Psoas muscle (tissue), 8 donors: ENCODE measurements around the gene KRAS. TPM values are rescaled to one million over a fixed set of nuclear protein-coding genes. Genes with fewer than 3 reads are reported as not detected.
"Not testable (repeated sequence)": the region's sequence is repeated elsewhere in the genome, so short reads cannot be mapped to it uniquely, and the experiment has no call there.

Experiments used
- ATAC-seq, 4 donors: fragments of 200-7000 bp; cut with Tn5 transposase; one replicate each; pipeline ENCODE4 v1.9.1; 2020; ENCODE audit warnings: moderate library complexity in 3 of 4, mild to moderate bottlenecking in 2 of 4
- DNase-seq, 2 donors: peaks; one replicate each; pipeline ENCODE4 v3.0.0-alpha.2; 2020
- H3K27ac ChIP-seq: fragments of 200-600 bp; one replicate; pipeline ENCODE4 v1.8.0; 2022
- H3K27me3 ChIP-seq, 3 donors: fragments of 200-600 bp in 1 of 3; one replicate each; pipeline versions ENCODE4 v1.6.1 to v1.8.0; 2013 to 2022; ENCODE audit warnings: low read length in 2 of 3, mild to moderate bottlenecking in 2 of 3, moderate library complexity in 1 of 3; ENCODE audit not compliant: insufficient read depth in 3 of 3
- H3K36me3 ChIP-seq, 2 donors: fragments of 200-600 bp in 1 of 2; one replicate each; pipeline versions ENCODE4 v1.6.1 to v1.8.0; 2013 to 2022; ENCODE audit warnings: low read depth in 1 of 2, mild to moderate bottlenecking in 1 of 2, moderate library complexity in 1 of 2; ENCODE audit not compliant: insufficient read depth in 1 of 2
- H3K4me1 ChIP-seq: fragments of 200-600 bp; one replicate; pipeline ENCODE4 v1.8.0; 2022
- H3K4me3 ChIP-seq: fragments of 200-600 bp; one replicate; pipeline ENCODE4 v1.8.0; 2022; ENCODE audit warnings: mild to moderate bottlenecking
- H3K9me3 ChIP-seq: fragments of 200-600 bp; one replicate; pipeline ENCODE4 v1.8.0; 2022
- WGBS, 3 donors: extraction: QIAGEN DNeasy Blood & Tissue Kit; methylation state at CpG; one replicate each; pipeline versions ENCODE4 v1.1.6 to v1.1.7; 2013; 5-methylcytosine and 5-hydroxymethylcytosine counted together
- intact Hi-C, 2 donors: fragments of 100-400 bp; cut with DNase I; formaldehyde crosslinking; loops; one replicate each; pipeline versions ENCODE4 v1.11.0 to v1.14.2; 2022
- long read RNA-seq, 2 donors: library from polyadenylated mRNA; unstranded; transcript quantifications; one replicate each; pipeline ENCODE4 v2.0.0, GENCODE V29; 2021
- polyA plus RNA-seq, 3 donors: library from polyadenylated mRNA; stranded (reverse); fragments of 200-250 nt; gene quantifications; one replicate each; pipeline ENCODE4 v1.2.3, GENCODE V29; 2013
- total RNA-seq, 4 donors: library from RNA; stranded (reverse); fragmentation: NEBNext Ultra II Directional in 2 of 4; extraction: Animal tissue kit (Norgen Biotek cat#: 25700) in 2 of 4; gene quantifications; one replicate each; pipeline versions ENCODE4 v1.2.1 to v1.2.4, GENCODE V29; 2021 to 2023
- TF ChIP-seq, protein P1 (sequence below): fragments of 200-600 bp; IDR thresholded peaks from one replicate; pipeline ENCODE4 v1.8.0; 2022; ENCODE audit warnings: antibody characterized with exemption
- donor health status: healthy with polysubstance abuse.
- donor health status: DM: no; HTN: no; CAD: no; lungs with moderate emphysema.
- donor health status: Bipolar disorder and iron deficiency.
- donor health status: healthy.
- donor health status: DM: yes; HTN: yes; CAD: no.
- donor health status: DM: no; HTN: no; CAD: no.
- donor health status: DM: no; HTN: no; CAD: no.
- donor health status: DM: yes; HTN: yes; CAD: no.

Gene KRAS
- total RNA-seq: 10 to 100 TPM; 12.3 to 18.0 (median 15.1) TPM
- 10 to 100 TPM in 2 of 3 donors, 1 to 10 TPM in 1; 5.2 to 11.3 (median 10.8) TPM for polyA plus RNA-seq
- long read RNA-seq, donor 1, full-length matches to known transcripts: 4 of 7 reads
- long read RNA-seq, donor 1, partial matches to known transcripts: 0 of 7 reads
- long read RNA-seq, donor 1, other reads (novel, unspliced or antisense): 3 of 7 reads
- long read RNA-seq, donor 2, full-length matches to known transcripts: 12 of 18 reads
- long read RNA-seq, donor 2, partial matches to known transcripts: 0 of 18 reads
- long read RNA-seq, donor 2, other reads (novel, unspliced or antisense): 6 of 18 reads

DNA sequence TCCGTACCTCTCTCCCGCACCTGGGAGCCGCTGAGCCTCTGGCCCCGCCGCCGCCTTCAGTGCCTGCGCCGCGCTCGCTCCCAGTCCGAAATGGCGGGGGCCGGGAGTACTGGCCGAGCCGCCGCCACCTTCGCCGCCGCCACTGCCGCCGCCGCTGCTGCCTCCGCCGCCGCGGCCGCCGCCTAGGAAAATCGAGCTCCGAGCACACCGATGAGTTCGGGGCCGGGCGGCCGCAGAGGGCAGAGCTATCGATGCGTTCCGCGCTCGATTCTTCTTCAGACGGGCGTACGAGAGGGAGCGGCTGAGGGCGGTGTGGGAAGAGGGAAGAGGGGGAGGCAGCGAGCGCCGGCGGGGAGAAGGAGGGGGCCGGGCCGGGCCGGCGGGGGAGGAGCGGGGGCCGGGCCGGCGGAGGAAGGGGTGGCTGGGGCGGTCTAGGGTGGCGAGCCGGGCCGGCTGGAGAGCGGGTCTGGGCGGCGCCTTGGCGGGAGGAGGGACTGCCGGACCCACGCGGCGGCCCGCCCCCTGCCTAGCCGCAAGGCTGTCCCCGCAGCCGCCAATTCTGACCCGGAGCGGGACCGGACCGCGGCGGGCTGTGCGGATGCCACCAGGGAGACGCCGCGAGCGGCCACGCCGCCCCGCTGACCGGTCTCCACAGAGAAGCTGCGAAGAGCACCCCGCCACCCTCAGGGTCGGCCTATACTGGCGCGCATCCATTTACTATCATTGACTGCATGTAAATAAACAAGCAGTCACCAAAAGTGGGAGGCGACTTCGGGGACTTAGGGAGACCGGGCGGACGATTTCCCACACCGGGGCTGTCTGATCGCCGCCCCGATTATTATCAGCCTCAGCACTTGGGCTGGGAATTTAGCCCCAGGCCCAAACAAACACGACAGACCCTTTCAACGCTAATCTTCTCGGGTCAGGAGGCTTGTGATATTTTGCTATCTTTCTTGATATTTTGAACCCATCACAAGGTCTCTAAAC, at the start of gene KRAS:
TSS of gene KRAS (minus strand) at position 186 of the 987 bp plus-strand sequence.
- peak within 1 kb of the TSS; percentile 95 for H3K27ac ChIP-seq
- intact Hi-C loops: loop anchor here in 1 of 2 donors (2.0 to 10.0 kb wide), 3 partner anchors 54 to 704 kb away; partner anchors contain the start of genes DNAI7, ETFRF1 and RASSF8
- 0 to 1% (median 0%) methylated on average over 40 to 105 of the region's 105 CpGs for WGBS, 3 donors
- no peaks in the 10 kb centered on the region for H3K4me1 ChIP-seq
- no peaks in the 10 kb centered on the region for H3K27me3 ChIP-seq
- DNase-seq (peak; percentile 97 to 99), ATAC-seq (peak; percentile 93 to 97 (median 95))
- no peaks in the 10 kb centered on the region for H3K36me3 ChIP-seq
- peak within 1 kb of the TSS; percentile 94 for H3K4me3 ChIP-seq
- no peaks in the 10 kb centered on the region for H3K9me3 ChIP-seq
- TF ChIP-seq, protein P1, sequence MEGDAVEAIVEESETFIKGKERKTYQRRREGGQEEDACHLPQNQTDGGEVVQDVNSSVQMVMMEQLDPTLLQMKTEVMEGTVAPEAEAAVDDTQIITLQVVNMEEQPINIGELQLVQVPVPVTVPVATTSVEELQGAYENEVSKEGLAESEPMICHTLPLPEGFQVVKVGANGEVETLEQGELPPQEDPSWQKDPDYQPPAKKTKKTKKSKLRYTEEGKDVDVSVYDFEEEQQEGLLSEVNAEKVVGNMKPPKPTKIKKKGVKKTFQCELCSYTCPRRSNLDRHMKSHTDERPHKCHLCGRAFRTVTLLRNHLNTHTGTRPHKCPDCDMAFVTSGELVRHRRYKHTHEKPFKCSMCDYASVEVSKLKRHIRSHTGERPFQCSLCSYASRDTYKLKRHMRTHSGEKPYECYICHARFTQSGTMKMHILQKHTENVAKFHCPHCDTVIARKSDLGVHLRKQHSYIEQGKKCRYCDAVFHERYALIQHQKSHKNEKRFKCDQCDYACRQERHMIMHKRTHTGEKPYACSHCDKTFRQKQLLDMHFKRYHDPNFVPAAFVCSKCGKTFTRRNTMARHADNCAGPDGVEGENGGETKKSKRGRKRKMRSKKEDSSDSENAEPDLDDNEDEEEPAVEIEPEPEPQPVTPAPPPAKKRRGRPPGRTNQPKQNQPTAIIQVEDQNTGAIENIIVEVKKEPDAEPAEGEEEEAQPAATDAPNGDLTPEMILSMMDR: no peak

DNA sequence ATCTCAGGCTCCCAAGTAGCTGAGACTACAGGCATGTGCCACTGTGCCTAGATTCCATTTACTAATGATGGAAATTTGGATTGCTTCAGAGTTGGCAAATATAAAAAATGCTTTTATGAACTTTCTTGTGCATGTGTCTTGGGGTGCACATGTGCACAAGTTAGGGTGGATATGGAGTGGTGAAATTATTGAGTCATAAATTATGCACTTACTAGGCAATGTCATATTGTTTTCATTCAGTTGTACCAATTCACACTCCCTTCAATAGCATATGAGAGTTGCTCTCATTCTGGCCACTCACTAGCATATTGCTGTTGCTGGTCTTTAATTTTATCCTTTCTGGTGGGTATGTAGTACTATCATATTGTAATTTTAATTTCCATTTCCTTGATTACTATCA, 45.7 kb upstream of the KRAS start:
- H3K4me3 ChIP-seq: no peak overlapping the region
- DNase-seq: no peak
- H3K27me3 ChIP-seq: no peaks in the 10 kb centered on the region
- no peak overlapping the region for H3K27ac ChIP-seq
- TF ChIP-seq, protein P1: no peak
- no peaks in the 10 kb centered on the region for H3K9me3 ChIP-seq
- H3K36me3 ChIP-seq: no peaks in the 10 kb centered on the region
- intact Hi-C loops: no loop called here
- H3K4me1 ChIP-seq: no peaks in the 10 kb centered on the region
- no peak for ATAC-seq

DNA sequence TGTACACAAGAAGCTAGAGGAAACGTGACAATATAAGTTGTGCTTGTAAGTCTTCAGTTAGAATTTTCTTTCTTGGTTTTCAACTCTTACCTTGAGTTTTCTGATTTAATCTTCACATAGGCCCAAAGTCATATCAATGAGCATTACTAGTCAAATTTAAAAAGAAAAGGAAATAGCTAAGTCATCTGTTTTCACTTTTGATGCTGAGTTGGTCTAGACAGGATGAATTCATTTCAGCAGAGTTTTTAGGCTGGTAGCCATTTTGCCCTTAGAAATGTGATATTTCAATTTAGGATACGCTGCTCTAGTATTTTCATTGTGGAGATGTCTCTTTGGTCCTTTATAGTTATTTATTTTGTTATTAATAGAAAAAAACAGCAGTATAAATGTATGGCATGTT, 44.6 kb upstream of the KRAS start:
- TF ChIP-seq, protein P1: no peak
- Histone ChIP-seq H3K9me3 (no peaks in the 10 kb centered on the region), H3K27ac (no peak overlapping the region), H3K4me3 (no peak overlapping the region), H3K4me1 (no peaks in the 10 kb centered on the region), H3K27me3 (no peaks in the 10 kb centered on the region), H3K36me3 (no peaks in the 10 kb centered on the region)
- intact Hi-C loops: no loop called here
- no peak for DNase-seq
- ATAC-seq: no peak
- 81 to 83% (median 82%) methylated on average over 2 of the region's 2 CpGs for WGBS, 3 donors

DNA sequence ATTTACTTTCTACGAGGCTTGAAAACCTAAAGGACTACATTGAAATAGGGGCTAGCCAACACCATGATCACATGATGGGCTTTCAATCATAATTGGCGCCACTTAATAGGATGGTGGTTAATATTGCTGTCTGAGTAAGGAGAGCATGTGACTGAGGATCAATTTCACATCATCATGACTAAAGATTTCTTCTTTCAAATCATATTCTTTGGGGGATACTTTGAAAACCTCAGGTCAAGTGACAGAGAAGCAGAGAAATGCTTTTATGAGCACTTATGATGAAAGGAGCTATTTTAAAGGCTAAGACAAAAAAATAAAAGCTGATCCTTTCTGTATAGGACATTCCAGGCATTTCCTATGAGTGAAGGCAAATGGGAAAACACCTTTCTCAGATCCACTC, 42.9 kb upstream of the KRAS start:
- no peak overlapping the region for H3K4me3 ChIP-seq
- 70 to 84% (median 75%) methylated on average over 2 of the region's 2 CpGs for whole genome bisulfite sequencing, 3 donors
- H3K9me3 ChIP-seq: no peaks in the 10 kb centered on the region
- intact Hi-C loops: no loop called here
- DNase-seq (no peak), ATAC-seq (no peak)
- no peaks in the 10 kb centered on the region for H3K36me3 ChIP-seq
- no peak overlapping the region for H3K27ac ChIP-seq
- no peaks in the 10 kb centered on the region for H3K4me1 ChIP-seq
- no peaks in the 10 kb centered on the region for H3K27me3 ChIP-seq
- TF ChIP-seq, protein P1: no peak

DNA sequence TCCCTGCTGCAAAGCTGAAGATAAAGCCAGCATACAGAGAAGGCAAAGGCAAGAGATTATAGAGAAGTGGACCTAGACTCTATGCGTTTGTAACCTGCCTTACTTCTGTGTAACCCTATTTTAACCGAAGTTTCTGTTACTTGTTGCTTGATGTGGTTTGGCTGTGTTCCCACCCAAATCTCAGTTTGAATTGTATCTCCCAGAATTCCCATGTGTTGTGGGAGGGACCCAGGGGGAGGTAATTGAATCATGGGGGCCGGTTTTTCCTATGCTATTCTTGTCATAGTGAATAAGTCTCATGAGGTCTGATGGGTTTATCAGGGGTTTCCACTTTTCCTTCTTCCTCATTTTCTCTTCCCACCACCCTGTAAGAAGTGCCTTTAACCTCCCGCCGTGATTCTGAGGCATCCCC, 42.1 kb upstream of the KRAS start:
- H3K27me3 ChIP-seq, H3K4me1 ChIP-seq, H3K4me3 ChIP-seq, ATAC-seq, H3K36me3 ChIP-seq, intact Hi-C loops, H3K27ac ChIP-seq, H3K9me3 ChIP-seq, DNase-seq: not testable (repeated sequence)
- 73 to 87% (median 80%) methylated on average over 5 of the region's 5 CpGs for WGBS, 3 donors
